ENCODE results near the gene SLC5A3.
A peak's percentile ranks its signal among the peaks of the same experiment; 100 is the strongest.

Gene SLC5A3

DNA sequence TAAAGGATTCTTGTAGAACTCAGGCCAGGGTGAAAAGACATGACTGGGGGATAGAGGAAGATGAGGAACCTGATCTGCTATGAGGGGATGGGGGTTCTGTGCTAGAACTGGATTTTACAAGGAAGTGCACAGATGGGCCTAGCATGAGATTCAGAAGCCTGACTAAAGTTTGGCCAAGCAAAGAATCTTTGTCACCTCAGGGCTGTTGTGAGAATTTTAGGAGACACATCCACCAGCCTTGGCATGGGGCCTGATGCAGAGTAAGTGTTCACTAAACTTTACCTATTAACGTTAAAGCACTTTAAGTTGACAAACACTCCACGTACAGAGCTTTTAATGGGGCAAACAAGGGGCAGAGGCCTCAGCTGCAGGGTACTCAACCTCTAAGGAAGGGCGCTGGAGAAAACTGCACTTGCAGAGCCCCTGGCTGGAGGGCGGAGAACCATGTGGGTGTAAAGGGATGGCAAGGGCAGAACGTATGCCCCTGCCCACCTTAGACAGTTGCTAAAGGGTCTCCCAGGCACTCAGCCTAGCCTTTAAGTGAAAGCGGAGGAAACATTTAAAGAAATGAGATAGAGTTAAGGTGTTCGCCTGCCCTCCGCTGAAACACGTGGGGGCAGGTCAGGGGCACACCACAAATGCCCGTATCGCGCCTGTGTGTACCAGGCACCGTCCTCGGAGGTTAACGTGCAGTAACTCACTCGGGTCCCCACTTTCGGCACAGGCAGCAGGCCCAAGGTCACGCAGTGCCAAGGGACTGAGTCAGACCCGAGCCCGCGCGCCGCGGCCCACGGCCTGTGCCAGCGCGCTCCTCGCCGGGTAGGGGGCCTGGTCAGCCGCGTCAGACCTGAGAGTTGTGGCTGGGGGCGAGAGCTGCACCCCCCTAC is 990 bp upstream of the SLC5A3 start:
- no peak for DNase-seq

DNA sequence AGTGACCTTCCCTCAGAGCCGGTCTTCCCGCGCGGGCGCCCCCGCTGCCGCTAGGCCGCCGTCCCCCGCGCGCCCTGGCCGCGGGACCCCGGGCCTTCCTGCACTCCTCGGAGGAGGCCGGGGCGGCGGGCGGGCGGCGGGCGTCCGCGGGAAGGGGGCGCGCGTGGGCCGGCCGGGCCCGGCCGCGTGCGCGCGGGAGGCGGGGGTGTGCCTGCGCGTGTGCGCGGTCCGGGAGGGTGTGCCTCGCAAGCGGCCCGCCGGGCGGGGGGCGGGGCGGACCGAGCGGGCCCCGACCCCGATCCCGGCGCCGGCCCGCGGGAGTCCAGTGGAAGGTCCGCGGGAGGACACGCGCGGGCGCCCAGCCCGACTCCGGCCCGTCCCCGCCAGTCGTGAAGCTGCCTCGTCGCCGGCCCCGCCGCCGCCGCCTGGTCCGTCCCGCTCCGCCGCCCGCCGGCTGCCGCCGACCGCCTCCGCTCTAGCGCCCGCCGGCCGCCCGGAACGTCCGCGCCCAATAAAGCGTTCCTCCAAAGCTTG is 438 bp downstream of the SLC5A3 start:
- peak; percentile 43 for DNase-seq

DNA sequence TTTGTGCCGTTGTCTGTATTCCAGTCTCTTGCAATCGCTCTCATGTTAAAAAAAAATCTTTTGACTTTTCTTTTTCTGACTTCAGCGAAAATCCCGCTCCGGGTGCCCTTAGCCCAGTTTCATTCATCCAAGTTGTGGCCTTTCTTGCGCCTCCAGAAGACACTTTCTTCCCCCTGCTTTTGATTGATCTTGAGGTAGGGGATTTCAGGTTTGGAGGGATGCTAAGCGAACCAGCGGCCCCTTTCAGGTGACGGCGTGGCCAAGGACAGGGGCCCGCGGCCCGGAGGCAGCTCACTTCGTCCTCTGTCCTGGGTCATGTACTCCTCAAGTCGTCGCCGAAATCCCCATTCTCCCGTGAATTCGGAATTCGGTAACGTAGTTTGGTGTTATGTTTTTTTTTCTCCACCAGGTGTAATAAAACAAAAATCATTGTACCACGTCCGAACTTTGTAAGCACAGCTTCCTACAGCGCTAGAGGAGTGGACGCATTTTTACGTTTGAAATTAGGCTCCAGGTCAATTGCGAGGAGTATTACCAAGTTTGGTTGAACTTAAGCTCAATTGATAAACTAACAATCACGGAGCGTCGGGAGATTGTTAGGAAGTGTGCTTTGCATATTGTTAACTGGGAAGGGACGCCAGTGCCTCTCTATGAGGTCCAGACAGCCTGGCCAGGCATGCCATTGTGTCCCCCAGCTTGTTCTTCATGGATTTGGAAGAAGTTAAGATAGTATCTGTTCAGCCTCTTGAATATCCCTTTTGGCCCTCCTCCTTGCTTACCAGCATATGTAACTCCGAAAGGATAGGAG is 1.1 kb downstream of the SLC5A3 start:
- no peak for DNase-seq

DNA sequence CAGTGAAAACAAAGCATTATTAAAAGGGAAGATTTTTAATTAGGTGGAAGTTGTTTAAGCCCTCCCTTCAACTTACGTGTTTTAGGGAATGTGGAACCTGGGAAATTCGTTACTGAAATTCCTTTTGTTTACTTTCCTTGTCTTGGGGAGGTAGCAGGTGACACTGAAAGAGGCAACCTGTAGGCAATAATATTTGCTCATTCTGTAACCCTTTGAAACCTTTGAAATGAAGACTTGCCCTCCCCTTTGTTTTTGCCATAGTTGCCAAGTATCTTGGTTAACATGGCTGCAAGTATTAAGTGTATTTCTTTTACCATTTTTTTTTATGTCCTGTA is 1.7 kb downstream of the SLC5A3 start:
- no peak for DNase-seq

DNA sequence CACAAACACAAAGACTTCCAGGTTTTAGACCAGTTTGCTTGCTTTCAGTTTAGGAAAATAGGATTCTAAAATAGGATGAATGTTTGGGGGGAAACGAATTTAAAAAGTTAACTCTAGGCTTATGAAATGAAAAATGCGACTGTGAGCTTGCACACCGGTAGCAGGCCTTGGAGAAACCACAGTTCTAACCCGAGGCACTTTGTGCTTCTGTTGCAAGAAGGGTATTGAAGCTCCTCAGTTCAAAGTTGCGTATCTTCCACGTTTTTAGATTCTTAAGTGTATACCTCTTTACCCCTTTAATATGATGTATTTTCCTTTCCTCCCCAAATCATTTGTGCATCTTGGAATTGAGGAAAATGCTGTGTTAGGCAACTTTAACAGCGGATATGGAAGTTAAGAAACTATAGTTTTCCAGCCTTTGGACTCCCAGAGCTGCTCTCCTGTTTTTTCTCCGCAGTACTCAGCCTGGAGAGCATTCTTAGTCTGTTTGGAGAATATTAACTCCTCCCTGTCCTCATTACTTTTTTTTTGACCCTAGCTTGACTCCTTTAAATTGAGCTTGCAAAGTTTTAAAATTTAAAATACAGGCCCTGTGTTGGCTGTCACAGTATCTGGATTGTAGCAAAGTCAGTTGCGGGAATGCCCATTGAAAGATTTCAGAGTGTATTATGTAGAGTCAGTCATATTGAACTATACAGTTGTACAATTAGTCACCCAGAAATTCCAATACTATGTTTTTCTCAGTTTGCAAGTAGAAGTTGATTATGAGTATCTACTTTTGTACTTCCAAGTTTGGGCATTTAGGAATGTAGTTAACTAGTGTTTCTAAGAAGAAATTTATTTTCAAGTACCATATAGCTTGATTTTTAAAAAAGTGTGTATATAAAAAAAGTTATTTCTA is 2.6 kb downstream of the SLC5A3 start:
- DNase-seq, result peak; percentile 23

DNA sequence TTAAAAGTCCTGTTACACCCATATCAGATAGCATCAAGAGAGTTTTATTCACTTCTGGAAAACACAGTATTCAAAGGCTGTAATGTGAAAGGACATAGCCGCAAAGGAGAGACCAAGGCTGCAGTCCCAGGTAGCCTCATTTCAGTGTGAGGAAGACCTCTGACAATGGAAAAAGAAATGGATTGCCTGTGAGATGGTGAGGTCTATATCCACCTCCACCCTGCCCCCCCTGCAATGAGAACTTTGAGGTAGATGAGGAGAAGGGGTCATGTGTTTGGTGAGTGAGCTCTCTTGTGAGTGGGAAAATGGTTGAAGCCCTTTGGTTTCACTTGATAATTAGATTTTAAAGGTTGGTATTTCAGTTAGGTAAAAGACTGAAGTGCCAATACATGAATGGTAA is 3.5 kb downstream of the SLC5A3 start:
- DNase-seq, result no peak

DNA sequence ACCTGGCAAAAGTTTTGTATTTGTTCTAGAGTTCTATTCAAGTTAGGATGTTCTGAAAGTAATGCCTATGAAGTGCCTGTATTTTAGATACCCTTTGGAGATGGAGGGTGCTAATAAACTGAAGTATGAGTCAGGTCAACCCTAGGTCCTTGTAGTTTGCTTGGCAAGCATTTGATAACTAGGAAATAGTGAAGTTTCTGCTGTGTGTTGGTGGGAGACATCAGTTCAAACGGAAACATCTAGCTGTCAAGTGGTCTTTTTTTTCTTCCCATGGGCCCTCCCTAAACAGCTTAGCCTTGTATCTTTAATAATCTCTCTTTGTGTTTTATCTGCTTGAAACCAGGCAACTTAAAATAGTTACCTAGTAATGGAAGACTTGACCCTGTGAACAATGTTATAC is 4.5 kb downstream of the SLC5A3 start:
- no peak for DNase-seq

DNA sequence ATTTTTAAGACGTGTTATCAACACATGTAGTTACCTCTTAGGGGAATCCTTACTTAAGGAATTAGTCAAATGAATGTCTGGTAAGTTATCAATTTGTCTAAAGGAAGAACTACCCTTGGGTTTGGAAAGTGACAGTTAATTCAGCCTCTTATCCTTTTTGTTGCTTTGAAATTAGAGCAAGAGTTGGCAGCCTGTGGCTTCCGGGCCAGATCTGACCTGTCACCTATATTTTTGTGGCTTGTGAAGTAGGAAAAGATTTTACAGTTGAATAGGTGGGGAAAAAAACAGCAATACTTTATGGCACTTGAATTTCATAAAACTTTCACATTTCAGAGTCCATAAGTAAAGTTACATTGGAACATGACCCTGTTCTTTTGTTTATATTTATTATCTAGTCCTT is 5.5 kb downstream of the SLC5A3 start:
- peak; percentile 59 for DNase-seq

DNA sequence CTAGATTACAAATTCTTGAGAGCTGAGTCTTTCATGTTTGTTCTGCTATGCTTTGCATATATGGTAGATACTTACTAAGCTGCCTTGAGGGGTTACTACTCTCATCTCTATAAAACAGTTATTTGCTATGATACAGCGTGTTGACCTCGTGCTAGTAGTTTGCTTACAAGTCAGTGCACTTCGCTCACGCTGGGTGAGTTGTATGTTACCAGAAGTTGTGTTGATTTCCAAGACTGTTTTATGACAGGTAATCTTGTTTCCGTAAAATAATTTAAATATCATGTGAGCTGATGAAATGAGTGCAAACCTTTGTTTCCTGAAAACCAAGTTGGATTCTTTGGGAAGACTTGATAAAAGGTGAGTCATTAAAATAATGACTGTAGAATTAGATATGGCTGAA is 7.3 kb downstream of the SLC5A3 start:
- DNase-seq, result no peak

DNA sequence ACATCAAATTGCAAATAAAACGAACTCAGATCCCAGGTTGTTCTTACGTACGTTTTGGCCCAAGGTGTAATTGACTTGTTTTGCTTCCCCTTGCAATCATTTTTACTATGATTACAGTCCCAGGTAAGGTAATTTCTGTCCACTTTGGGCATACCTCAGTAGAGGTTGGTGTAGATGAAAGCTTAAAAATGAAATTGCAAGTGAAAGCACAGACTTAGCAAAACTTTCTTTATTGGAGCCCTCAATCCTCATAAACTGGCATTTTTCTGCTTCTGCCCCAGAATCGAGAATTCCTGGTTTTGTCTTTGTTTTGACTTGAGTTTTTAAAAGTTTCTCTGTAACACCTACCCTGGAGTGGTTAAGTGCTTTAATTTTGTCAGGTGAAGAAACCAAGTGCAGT is 9.4 kb downstream of the SLC5A3 start:
- DNase-seq, result no peak

DNA sequence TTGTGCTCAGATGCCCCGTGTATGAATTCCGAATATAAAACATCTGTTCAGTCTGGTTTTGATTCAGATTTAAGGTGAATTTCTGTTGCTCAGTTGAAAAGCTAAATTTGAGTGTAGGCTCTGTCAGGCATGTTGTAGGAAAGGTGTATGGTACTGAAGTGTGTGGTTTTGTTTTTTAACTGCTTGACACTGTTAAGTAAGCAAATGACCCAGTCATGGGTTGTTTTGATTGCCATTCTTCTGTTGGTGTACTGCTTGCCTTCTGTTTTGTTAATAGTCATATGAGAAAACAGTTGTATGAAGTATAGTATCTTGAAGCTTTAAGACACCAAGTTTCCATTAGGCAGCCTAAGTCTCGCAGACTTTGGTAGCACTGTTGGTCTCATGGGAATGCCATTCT is 10.0 kb downstream of the SLC5A3 start:
- DNase-seq, result no peak

DNA sequence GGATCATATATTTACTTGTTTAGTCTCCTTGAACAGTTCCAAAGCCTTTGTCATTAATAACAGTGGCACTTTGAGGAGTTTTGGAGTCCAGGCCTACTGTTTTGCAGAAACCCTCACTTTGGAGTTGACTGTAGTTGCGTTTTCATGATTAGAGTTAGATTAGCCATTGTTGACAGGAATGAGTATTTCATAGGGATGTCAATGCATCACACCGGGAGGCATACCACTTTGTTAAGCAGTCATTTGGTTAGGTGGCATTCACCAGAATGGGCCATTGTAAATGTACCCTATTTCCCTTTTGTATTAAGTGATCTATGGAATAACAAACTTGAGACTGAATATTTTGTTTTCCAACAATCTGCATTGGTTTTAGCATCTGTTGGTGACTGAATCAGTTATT is 11.8 kb downstream of the SLC5A3 start:
- peak; percentile 44 for DNase-seq

DNA sequence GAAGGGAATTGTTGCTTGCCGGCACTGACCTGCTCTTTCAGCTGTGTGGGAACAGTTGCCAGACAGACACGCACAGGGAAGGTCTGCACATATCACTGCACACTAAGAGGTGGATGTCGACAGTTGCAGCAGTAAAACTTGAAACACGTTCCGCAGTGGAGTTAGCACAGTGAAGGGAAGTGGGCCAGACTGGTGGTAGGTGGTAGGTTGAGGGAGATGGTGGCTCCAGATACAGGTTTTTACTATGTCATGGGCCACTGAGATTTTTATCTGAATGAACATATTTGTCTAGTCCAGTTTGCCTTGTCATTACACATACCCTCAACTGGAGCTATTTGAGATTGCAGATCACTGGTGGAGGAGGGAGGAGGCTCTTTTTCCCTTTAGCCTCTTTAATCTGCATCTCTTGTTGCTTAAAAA is 13.5 kb downstream of the SLC5A3 start:
- peak; percentile 31 for DNase-seq

DNA sequence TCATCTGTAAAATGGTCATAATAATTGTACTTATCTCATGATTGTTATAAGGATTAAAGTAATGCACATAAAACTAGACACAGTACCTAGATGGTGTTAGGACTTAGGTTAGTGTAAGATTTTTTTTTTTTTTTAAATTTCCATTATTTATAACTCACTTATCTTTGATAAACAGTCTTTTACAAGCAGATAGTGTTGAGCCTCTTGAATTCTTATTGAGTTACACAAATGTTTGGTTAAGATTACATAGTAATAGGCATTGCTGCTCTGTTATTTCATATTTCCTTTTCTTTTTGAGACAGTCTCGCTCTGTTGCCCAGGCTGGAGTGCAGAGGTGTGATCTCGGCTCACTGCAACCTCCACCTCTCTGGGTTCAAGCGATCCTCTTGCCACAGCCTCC is 15.4 kb downstream of the SLC5A3 start:
- no peak for DNase-seq

DNA sequence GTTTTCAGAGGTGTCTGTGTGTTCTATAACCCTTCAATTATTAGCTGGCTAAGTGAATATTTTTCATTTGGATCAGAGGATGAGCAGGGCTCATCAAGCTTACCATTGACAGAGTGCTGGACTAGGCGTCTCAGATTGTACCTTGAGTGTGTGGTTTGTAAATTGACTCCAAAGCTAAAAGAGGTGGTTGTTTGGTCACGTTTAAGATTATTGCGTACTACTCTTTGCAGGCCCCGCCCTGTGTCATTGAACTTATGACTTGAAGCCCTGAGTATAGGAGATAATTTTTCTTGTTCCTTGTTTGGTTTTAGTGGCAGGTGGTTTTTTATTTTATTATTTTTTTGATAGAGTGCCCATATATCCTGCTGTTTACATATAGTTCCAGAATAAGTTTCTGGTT is 17.7 kb downstream of the SLC5A3 start:
- no peak for DNase-seq

DNA sequence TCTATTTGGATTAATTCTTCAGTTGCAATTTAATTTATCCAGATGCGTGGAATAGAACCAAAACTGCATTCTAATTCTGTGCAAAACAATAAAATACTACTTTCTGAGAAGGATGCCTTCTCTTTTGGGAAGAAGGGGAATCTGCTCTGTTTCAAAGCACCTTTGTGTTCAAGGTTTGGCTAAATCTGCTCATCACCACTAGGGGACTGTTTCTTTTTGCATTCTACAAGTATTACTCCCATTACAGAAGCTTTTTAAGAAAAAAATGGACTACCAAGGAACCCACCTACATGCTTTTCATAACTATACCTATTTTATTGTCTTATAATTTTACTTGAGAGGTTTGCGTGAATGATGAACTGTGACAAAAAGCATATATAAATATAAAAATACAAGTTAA is 18.2 kb downstream of the SLC5A3 start:
- DNase-seq, result no peak

DNA sequence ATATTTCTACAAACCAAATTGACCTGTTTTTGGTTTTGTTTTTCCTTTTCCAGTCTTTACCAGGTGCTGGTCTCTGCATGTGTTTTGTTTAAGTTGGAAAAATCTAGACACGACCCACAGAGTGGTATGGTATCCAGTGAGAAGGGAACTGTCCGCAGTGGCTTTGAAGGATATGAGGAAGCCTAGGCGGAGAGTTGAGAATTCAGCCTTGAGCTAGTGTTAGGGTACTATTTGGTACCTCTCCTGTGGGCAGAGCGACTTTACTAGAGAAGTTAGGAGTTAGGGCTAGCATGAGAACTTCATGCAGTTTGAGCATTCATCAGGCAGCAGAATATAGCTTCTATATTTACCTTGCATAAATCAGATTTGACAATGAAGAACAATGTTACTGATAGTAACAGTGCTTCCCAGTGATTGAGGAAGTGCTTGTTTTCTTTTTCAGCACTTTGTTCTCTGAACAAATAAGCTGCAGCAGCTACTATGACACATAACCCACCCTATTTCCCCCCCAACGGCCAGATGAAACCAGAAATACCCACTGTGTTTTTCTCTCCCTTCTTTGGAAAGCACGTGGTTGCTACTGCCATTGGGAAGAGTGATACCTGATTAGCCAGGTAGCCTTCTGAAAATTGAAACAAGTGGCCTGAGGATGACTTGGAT is 19.0 kb downstream of the SLC5A3 start:
- DNase-seq, result no peak

DNA sequence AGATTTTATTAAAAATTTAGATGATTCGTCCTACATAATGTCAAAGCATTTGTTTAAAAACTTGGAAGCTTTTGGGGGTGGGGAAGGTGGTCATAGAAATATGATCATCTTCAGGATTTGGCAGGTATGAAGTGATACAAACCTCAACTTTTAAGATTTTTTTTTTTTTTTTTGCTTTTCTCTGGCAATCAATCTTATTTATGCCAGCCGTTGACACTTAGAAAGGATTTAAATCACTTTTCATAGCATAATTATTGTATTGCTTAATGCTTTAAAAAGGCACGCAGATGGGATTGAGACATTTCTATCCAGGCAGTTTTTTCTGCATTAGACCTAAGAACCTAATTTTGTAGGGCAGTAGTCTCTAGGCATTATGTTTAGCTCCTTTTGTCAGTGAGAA is 19.7 kb downstream of the SLC5A3 start:
- no peak for DNase-seq

DNA sequence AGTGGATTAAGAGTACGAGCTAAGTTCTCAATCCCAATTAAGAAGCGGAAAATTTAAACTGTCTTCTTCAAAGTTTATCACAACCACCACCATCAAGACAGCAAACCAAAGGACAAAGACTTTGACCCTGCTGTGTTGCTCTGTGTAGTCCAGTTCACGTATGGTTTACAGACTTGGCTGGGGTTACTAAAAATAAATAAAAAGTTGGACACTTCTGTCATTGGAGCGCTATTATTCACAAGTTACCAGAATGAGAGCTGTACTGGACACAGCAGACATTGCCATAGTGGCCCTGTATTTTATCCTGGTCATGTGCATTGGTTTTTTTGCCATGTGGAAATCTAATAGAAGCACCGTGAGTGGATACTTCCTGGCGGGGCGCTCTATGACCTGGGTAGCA is 21.6 kb downstream of the SLC5A3 start:
- no peak for DNase-seq

DNA sequence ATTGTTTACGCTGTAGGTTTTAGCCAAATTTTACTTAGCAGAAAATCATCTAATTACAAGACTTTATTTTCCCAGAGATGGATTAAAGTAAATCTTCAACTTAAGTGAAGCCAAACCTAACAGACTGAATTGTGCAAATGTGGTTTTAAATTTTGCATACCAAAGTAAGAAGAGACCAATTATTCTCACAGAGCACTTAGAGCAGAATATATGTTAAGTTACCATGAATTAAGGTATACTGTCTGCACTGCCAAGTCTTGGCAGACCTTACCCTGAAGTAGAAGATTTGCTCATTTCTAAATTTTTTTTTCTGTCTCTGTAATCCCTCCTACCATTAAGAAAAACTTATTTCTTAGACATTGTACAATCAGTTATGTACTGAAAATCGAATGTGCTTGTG is 24.1 kb downstream of the SLC5A3 start:
- no peak for DNase-seq

DNA sequence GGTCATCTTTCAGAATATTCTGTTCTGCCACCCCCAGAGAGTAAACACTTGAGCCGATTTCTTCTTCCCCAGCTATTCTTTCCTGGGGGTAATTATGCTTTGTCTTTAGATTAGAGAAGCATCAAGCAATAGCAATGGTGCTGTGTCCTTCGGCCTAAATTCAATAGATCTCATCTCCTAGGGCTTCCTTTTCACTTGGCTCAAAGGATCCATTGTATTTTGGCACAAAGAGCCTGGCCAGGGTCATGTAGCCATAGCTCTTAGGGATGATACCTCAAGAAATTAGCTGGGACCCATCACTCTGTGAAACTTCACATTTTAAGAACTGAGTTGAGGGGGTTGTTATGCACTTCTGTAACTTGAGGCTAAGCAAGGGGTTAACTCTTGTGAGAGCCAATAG is 27.0 kb downstream of the SLC5A3 start:
- no peak for DNase-seq

DNA sequence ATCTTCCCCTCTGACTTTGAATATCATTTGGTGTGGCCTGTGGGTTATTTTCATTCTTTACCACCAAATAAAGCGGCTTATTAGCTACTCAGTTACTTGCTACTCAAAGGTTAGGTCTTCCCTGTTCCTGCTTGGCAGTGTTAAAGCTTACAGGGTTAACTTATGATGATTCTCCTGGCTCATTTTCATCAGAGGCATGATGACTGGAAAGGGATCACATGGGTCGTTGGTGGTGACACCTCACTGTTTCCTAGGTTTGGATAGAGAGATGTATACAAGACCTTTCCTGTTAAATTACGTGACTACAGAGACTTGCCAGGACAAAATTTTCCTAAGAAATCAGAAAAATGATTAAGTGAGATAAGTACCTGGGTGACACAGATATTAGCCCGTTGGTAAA is 27.4 kb downstream of the SLC5A3 start:
- no peak for DNase-seq

Data from activated CD4-positive, alpha-beta T cell treated with anti-CD3 and anti-CD28 coated beads, Interleukin-10, Interleukin-2, amounts not matched to agents 100 ng/mL and 50 ng/mL, durations not matched to agents 16 hours and 8 hours (primary cell).